ENCODE data around the gene GSS.
A peak's percentile ranks its signal among the peaks of the same experiment; 100 is the strongest.

The GSS gene

DNA sequence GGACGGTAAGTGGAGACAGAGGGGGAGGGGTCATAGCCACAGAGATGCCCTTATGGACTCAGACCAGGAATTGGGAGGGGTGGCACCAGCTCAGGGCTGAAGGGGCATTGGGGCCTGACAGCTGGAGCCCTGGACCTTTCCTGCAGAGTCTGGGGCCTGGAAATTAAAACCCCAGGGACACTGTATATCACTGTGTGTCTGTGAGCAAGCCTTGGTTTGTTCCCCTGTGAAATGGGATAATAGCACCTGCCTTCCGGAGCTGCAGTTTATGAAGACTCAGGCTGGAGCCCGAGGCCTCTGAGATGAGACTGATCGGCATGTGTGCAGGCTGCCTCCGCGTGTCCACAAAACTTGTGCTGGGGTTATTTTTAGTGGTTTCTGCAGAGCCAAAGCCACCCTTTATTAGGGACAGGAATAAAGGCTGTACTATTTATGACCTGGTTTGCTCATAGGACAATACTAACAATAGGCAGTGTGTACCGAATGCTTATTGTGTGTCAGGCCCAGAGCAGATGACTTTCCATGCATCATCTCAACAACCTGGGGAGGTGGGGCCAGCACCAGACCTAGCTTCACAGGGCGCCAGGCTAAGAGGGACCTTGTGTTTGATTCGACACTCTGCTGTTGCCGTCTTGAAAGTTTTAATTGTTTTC lies 22.6 kb upstream of the GSS start:
- DNase-seq (ENCODE audit: low spot score), result no peak

- DNase-seq (ENCODE audit: low spot score), result no peak
Measured at GRCh38 chr20:34977365-34978091, 21.9 kb upstream of the GSS start.

DNA sequence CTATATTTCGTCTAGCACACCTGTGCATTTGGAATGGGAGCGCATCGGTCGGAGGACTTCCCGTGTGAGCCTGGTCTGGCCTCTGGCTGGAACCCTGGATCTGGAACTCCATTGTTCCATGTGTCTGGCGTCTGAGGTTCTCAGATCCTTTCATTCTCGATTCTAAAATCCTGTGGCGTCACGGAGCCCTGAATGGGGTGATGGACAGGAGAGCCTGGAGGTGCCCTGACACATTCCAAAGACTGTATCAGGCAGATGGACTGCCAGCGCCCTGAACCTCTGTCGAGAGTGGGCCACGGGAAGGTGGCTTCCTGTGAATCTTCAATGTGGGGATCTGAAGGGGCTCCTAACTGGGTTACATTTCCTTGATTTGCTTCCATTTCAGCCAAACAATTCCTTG lies 20.7 kb upstream of the GSS start:
- DNase-seq (ENCODE audit: low spot score), result no peak

- DNase-seq (ENCODE audit: low spot score), result no peak
Measured at GRCh38 chr20:34974246-34974645, 18.6 kb upstream of the GSS start.

- no peak for DNase-seq (ENCODE audit: low spot score)
Measured at GRCh38 chr20:34971561-34972235, 16.1 kb upstream of the GSS start.

- DNase-seq (ENCODE audit: low spot score), result no peak
Measured at GRCh38 chr20:34970846-34971560, 15.4 kb upstream of the GSS start.

GRCh38 chr20:34970193-34970840 lies 14.7 kb upstream of the GSS start:
- no peak for DNase-seq (ENCODE audit: low spot score)

GRCh38 chr20:34968042-34968775 lies 12.6 kb upstream of the GSS start:
- no peak for DNase-seq (ENCODE audit: low spot score)

- no peak for DNase-seq (ENCODE audit: low spot score)
Measured at GRCh38 chr20:34967421-34967820, 11.8 kb upstream of the GSS start.

GRCh38 chr20:34965051-34965450 lies 9.4 kb upstream of the GSS start:
- DNase-seq (ENCODE audit: low spot score), result no peak

- no peak for DNase-seq (ENCODE audit: low spot score)
Measured at GRCh38 chr20:34964486-34964885, 8.9 kb upstream of the GSS start.

DNA sequence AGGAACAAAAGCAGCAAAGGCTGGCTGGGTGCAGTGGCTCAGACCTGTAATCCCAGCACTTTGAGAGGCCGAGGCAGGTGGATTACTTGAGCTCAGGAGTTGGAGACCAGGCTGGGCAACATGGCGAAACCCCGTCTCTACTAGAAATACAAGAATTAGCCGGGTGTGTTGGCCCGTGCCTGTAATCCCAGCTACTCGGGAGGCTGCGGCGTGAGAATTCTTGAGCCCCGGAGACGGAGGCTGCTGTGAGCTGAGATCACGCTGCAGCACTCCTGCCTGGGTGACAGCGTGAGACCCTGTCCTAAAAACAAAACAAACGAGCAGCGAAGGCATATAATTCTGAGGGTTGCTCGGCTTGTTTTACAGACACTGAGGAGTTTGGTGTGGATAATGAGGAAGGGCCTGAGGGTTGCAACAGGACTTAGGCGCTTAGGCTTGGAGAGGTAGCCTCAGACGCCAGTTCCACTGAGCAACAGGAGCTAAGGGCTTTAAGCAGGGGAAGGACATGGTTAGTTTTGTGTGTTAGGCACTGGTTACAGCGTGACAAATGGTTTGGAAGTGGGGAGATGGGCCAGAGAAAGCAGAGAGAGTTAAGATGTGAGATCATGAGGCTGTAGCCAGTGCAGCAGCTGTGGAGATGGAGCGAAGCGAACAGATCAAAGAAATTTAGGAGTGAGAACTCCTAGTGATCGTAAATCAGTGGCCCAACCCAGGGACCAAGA lies 1.3 kb upstream of the GSS start:
- no peak for DNase-seq (ENCODE audit: low spot score)

DNA sequence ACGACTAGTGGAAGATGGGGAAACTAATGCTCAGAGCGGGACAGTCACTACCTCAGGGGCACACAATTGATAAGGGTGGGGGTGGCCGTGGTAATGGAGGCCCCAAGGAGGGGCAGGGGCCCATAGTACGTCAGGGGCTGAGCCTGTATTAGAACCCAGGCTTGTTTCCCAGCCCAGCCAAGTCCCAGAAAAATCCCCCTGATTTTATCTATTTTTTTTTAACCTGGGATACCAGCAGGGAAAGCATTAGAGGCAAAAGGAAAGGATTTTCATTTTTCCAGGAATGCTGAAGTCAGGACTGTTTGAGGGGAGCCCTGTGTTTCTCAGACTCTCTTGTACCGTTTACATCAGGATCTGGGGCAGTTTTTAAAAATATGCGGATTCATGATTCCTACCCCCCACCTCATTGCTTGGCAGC lies 444 bp upstream of the GSS start:
- no peak for DNase-seq (ENCODE audit: low spot score)

GRCh38 chr20:34954904-34955230 lies 739 bp downstream of the GSS start:
- DNase-seq (ENCODE audit: low spot score), result peak; percentile 55

- no peak for DNase-seq (ENCODE audit: low spot score)
Measured at GRCh38 chr20:34953960-34954359, 1.6 kb downstream of the GSS start.

DNA sequence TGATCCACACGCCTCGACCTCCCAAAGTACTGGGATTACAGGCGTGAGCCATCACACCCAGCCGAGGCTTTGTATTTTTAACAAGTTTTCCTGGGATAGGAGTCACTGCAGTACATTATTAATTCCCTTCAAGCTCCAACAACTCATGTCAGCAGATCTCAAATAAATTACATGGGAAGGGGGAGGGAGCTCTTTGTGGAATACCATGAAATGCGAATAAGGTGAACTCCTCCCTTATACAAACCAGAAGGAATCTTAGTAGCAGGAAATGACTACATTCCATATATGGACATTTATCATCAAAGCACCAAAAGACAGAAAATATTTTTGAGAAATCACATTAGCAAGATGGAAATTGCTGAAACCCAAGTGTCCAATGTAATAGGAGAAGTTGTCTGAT lies 2.9 kb downstream of the GSS start:
- no peak for DNase-seq (ENCODE audit: low spot score)

- no peak for DNase-seq (ENCODE audit: low spot score)
Measured at GRCh38 chr20:34951652-34952051, 4.0 kb downstream of the GSS start.

GRCh38 chr20:34951252-34951651 lies 4.4 kb downstream of the GSS start:
- no peak for DNase-seq (ENCODE audit: low spot score)

GRCh38 chr20:34949120-34949519 lies 6.5 kb downstream of the GSS start:
- DNase-seq (ENCODE audit: low spot score), result no peak

- DNase-seq (ENCODE audit: low spot score), result peak; percentile 82
Measured at GRCh38 chr20:34948030-34948429, 7.6 kb downstream of the GSS start.

DNA sequence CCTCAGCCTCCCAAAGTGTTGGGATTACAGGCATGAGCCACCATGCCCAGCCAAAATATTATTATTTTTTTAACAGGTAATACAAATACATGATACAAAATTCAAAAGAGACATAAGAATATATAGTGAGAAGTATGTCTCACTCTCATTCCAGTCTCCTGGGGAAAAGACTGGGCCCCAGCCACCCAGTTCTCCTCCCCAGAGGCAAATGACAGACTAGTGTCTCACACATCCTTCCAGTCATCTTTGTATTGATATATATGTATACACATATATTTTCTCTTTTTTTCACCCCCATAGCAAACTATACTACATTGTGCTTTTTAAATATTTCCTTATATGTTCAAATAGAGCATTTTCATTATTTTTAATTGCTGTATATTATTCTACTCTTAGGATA lies 8.3 kb downstream of the GSS start:
- DNase-seq (ENCODE audit: low spot score), result no peak
